Keratinocyte (primary cell): ENCODE data around the gene DTX3. TPM values are rescaled to one million over a fixed set of nuclear protein-coding genes. Genes with fewer than 3 reads are reported as not detected.

Experiments
- DNase-seq: peaks from one replicate; pipeline ENCODE4 v3.0.0-alpha.2; 2011; ENCODE audit warnings: low read depth, missing footprints, low spot score
- FAIRE-seq: peaks from 2 replicates; lab custom pipeline; 2011; peaks lifted over from hg19 to GRCh38; lab: Jason Lieb, UNC
- H2AFZ ChIP-seq: 2 replicates; pipeline ENCODE4 v1.6.0; 2012; ENCODE audit warnings: low read length, control low read depth, inconsistent platforms; ENCODE audit not compliant: control insufficient read depth
- H3K27ac ChIP-seq: 2 replicates; pipeline ENCODE4 v1.5.1; 2011; ENCODE audit warnings: low read length; ENCODE audit not compliant: control insufficient read depth, insufficient read depth
- H3K27me3 ChIP-seq: 3 replicates; pipeline ENCODE4 v1.6.0; 2011; ENCODE audit warnings: low read length; ENCODE audit not compliant: control insufficient read depth, insufficient read depth; ENCODE audit errors: extremely low read depth
- H3K36me3 ChIP-seq, 2 experiments: 2 replicates in 1 of 2; 3 replicates in 1 of 2; pipeline ENCODE4 v1.5.1; 2011; ENCODE audit warnings: low read length in 2 of 2, mild to moderate bottlenecking in 1 of 2; ENCODE audit not compliant: control insufficient read depth in 2 of 2, insufficient read depth in 2 of 2; ENCODE audit errors: extremely low read depth in 1 of 2
- H3K4me1 ChIP-seq: 3 replicates; pipeline ENCODE4 v1.5.1; 2011; ENCODE audit warnings: low read length; ENCODE audit not compliant: control insufficient read depth, insufficient read depth; ENCODE audit errors: extremely low read depth
- H3K4me2 ChIP-seq: 3 replicates; pipeline ENCODE4 v1.6.0; 2011; ENCODE audit warnings: low read depth, low read length; ENCODE audit not compliant: control insufficient read depth, insufficient read depth; ENCODE audit errors: extremely low read depth
- H3K4me3 ChIP-seq, 3 experiments: fragments of 200-600 bp in 1 of 3; sonication (generic) in 1 of 3; 2 replicates in 2 of 3; 3 replicates in 1 of 3; pipeline ENCODE4 v1.5.1; 2011 to 2016; ENCODE audit warnings: low read length in 3 of 3, mild to moderate bottlenecking in 3 of 3, control low read depth in 2 of 3, inconsistent platforms in 1 of 3, low read depth in 1 of 3, mixed read lengths in 1 of 3, mixed run types in 1 of 3, moderate library complexity in 1 of 3; ENCODE audit not compliant: control insufficient read depth in 2 of 3, insufficient read depth in 2 of 3; ENCODE audit errors: extremely low read depth in 1 of 3
- H3K79me2 ChIP-seq: 2 replicates; pipeline ENCODE4 v1.6.0; 2012; ENCODE audit warnings: low read length; ENCODE audit not compliant: control insufficient read depth, insufficient read depth
- H3K9ac ChIP-seq: 3 replicates; pipeline ENCODE4 v1.6.0; 2011; ENCODE audit warnings: low read length; ENCODE audit not compliant: control insufficient read depth, insufficient read depth; ENCODE audit errors: extremely low read depth
- H3K9me1 ChIP-seq: 3 replicates; pipeline ENCODE4 v1.6.0; 2011; ENCODE audit warnings: low read length; ENCODE audit not compliant: control insufficient read depth, insufficient read depth; ENCODE audit errors: extremely low read depth
- H3K9me3 ChIP-seq: 2 replicates; pipeline ENCODE4 v1.5.1; 2012; ENCODE audit warnings: low read depth, low read length; ENCODE audit not compliant: control insufficient read depth
- H4K20me1 ChIP-seq: 3 replicates; pipeline ENCODE4 v1.6.0; 2011; ENCODE audit warnings: low read length; ENCODE audit not compliant: control insufficient read depth, insufficient read depth; ENCODE audit errors: extremely low read depth
- CTCF ChIP-seq, 3 experiments: IDR thresholded peaks in 1 of 3; conservative IDR thresholded peaks in 1 of 3; optimal IDR thresholded peaks in 1 of 3; 2 replicates in 2 of 3; 3 replicates in 1 of 3; pipeline versions ENCODE3 to v1.5.1; 2011; ENCODE audit warnings: low read length in 3 of 3, mild to moderate bottlenecking in 3 of 3, moderate library complexity in 2 of 3, control low read depth in 1 of 3, inconsistent platforms in 1 of 3; ENCODE audit not compliant: insufficient read depth in 2 of 3; ENCODE audit errors: extremely low read depth in 1 of 3
- EZH2 ChIP-seq: IDR thresholded peaks from one replicate; pipeline ENCODE4 v1.6.1; 2012; ENCODE audit warnings: inconsistent platforms, mild to moderate bottlenecking, low read length, moderate library complexity
- dilution Hi-C: fragments of 300-500 bp; cut with MboI; formaldehyde crosslinking; loops from one replicate; pipeline ENCODE4 v1.7.0; 2020; ENCODE audit warnings: low sequenced_read_pairs; ENCODE audit not compliant: extremely low pct_ligation_motif_present
- polyA plus RNA-seq, 5 experiments: library from polyadenylated mRNA; depleted of rRNA in 3 of 5; stranded (reverse) in 3 of 5; stranded (forward) in 1 of 5; unstranded in 1 of 5; fragments of >200 nt; gene quantifications; 1 replicate in 1 of 5; 2 replicates in 3 of 5; 3 replicates in 1 of 5; pipeline versions ENCODE4 v1.2.1 to v1.2.3, GENCODE V29; 2011 to 2012; ENCODE audit warnings: missing spikeins in 2 of 5, low read depth in 1 of 5, low replicate concordance in 1 of 5

DTX3 gene
- polyA plus RNA-seq, 1 donor (not counting 4 experiments of a cell fraction or from before 2014, with no cell fraction given), result 2.6 TPM

DNA sequence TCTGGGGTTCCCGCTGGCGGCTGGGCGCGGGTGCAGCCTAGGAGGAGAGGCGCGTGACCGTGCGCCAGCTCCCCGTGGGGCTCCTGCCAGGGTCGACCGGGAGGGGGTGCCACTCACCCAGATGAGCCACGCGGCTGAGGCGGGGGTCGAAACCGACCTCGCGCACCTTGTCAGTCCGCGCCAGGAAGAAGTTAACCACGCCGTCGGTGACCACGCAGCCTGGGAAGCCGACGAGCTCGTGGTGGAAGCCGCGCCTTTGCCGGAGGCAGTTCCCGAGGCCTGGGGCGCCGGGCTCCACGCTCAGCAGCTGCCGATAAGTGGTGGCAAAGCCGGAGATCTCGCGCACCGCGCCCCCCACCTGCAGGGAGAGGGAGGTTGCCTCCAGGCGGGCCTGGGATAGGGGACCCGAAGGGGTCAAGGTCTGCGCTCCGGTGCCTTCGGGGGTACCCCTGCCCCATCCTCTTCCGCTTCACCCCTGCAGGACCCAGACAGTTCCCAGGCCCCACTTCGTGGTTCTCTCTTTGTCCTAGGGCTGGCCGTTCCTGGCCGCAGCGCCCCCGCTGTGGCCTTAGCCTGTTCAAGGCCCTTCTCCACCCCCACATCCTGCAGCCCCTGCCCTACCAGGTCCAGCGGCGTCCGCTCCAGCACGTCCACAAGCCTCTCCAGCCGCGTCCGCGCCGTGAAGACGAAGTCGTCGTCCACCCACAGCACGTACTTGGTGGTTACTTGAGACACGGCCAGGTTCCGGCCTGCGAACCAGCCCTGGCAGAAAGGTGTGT is 23.1 kb downstream of the DTX3 start:
- H3K4me3 ChIP-seq, result no peak overlapping the region
- H3K9me3 ChIP-seq, result no peaks in the 10 kb centered on the region
- FAIRE-seq (no peak), DNase-seq (no peak)
- peaks cover 2% of the 10 kb centered on the region for H4K20me1 ChIP-seq
- peak overlapping the region; percentile 10 for H3K4me2 ChIP-seq
- H3K36me3 ChIP-seq, result no peaks in the 10 kb centered on the region
- H3K79me2 ChIP-seq, result no peaks in the 10 kb centered on the region
- peaks cover 90% of the 10 kb centered on the region for H3K27me3 ChIP-seq
- TF ChIP-seq EZH2, result peak; percentile 75
- peak in 2 of 3 experiments; percentile 19 to 43 for TF ChIP-seq CTCF (optimal IDR thresholded peaks at IDR 0.05 in 1 of 3, IDR thresholded peaks at IDR 0.05 in 1 of 3, conservative IDR thresholded peaks at IDR 0.05 in 1 of 3; ENCODE audit: extremely low read depth in 1 of 3, insufficient read depth in 2 of 3, low read length in 3 of 3)
- H2AFZ ChIP-seq, result no peak overlapping the region
- no peaks in the 10 kb centered on the region for H3K4me1 ChIP-seq
- dilution Hi-C loops, result no loop called here
- no peak overlapping the region for H3K27ac ChIP-seq
- no peaks in the 10 kb centered on the region for H3K9me1 ChIP-seq
- no peak overlapping the region for H3K9ac ChIP-seq

DNA sequence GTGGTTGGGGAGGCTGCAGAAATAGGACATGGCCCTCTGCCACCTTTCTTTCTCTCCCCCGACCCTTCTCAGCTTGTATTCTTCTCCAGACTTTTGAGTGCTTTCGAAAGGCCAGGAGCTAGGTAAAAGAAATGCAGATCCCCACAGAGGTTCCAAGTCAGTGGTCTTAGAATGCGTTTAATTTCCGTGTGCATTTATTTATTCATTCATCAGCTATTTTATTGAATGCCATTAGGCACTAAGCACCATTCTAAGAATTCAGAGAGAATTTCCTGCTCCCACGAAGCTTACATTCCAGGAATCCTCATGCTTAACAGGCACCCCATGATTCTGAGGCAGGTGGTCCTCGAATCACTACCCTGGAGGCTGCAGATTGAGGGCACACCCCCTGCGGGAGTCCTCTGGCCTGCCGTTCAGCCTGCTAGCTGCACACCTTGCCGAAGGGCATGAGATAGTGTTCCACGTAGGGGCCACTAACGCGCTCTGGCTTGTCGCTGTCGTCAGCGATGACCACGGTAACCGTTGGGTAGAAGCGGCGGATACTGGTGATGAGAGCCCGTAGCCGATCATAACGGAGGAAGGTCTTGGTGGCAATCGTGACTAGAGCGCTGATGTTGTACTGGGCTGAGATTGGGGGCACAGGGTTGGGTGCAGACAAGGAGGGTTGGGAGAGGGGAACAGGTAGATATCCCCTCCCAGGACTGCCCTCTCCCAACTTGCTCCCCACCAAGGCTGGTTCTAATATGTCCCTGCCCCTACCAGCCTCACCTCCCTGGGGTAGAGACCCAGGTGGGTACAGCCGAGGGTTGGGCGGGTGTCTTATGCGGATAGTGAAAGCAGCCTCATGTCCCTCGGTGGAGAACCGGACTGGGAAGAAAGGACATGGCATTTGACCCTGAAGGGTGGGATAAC is 23.9 kb downstream of the DTX3 start:
- TF ChIP-seq EZH2, result no peak
- no peak for TF ChIP-seq CTCF (optimal IDR thresholded peaks at IDR 0.05 in 1 of 3, IDR thresholded peaks at IDR 0.05 in 1 of 3, conservative IDR thresholded peaks at IDR 0.05 in 1 of 3; ENCODE audit: extremely low read depth in 1 of 3, insufficient read depth in 2 of 3, low read length in 3 of 3)
- no peaks in the 10 kb centered on the region for H4K20me1 ChIP-seq
- H2AFZ ChIP-seq, result no peak overlapping the region
- H3K4me3 ChIP-seq, result no peak overlapping the region
- dilution Hi-C loops, result no loop called here
- H3K27ac ChIP-seq, result no peak overlapping the region
- DNase-seq, result no peak
- H3K9ac ChIP-seq, result no peak overlapping the region
- no peaks in the 10 kb centered on the region for H3K9me1 ChIP-seq
- peaks cover 90% of the 10 kb centered on the region for H3K27me3 ChIP-seq
- FAIRE-seq, result no peak
- H3K4me2 ChIP-seq, result no peak overlapping the region
- no peaks in the 10 kb centered on the region for H3K79me2 ChIP-seq
- no peaks in the 10 kb centered on the region for H3K9me3 ChIP-seq
- no peaks in the 10 kb centered on the region for H3K36me3 ChIP-seq
- H3K4me1 ChIP-seq, result peaks cover 2% of the 10 kb centered on the region
